ENCODE data around the gene CFB.
"Not testable (repeated sequence)": the region's sequence is repeated elsewhere in the genome, so short reads cannot be mapped to it uniquely, and the experiment has no call there.

DNA sequence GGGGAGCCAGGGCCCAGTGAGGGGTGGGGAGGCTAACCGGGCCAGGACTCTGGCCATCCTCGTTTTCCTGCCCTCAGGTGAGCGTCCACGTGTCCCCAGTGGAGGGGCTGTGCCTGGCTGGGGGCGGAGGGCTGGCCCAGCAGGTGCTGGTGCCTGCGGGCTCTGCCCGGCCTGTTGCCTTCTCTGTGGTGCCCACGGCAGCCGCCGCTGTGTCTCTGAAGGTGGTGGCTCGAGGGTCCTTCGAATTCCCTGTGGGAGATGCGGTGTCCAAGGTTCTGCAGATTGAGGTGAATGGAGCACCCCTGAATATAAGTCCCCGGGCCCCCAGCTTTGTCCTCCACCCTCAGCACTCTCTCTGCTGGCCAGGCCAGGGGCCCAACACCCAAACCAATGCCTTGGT, 48.5 kb downstream of the CFB start:
- not testable (repeated sequence) for TF ChIP-seq EZH2 (IDR thresholded peaks at IDR 0.05; ENCODE audit: low read length, unreplicated experiment); EZH2phosphoT487 (IDR thresholded peaks at IDR 0.05; ENCODE audit: borderline replicate concordance, low read length)
- TF ChIP-seq, protein P1, sequence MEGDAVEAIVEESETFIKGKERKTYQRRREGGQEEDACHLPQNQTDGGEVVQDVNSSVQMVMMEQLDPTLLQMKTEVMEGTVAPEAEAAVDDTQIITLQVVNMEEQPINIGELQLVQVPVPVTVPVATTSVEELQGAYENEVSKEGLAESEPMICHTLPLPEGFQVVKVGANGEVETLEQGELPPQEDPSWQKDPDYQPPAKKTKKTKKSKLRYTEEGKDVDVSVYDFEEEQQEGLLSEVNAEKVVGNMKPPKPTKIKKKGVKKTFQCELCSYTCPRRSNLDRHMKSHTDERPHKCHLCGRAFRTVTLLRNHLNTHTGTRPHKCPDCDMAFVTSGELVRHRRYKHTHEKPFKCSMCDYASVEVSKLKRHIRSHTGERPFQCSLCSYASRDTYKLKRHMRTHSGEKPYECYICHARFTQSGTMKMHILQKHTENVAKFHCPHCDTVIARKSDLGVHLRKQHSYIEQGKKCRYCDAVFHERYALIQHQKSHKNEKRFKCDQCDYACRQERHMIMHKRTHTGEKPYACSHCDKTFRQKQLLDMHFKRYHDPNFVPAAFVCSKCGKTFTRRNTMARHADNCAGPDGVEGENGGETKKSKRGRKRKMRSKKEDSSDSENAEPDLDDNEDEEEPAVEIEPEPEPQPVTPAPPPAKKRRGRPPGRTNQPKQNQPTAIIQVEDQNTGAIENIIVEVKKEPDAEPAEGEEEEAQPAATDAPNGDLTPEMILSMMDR (conservative IDR thresholded peaks at IDR 0.05; ENCODE audit: low read depth, low read length) = not testable (repeated sequence)
